Retinal pigment epithelial cell (primary cell): Measurements from ENCODE around the gene PMIS2.
A peak's percentile ranks its signal among the peaks of the same experiment; 100 is the strongest.

Experiments used
- DNase-seq: peaks from one replicate; pipeline ENCODE4 v3.0.0-alpha.2; 2010; ENCODE audit warnings: low read depth
- H3K4me3 ChIP-seq: 2 replicates; pipeline ENCODE4 v1.5.1; 2011; ENCODE audit warnings: mild to moderate bottlenecking, low read length, control low read depth, moderate library complexity
- TF ChIP-seq, protein P1 (sequence below): conservative IDR thresholded peaks from 2 replicates; pipeline ENCODE4 v1.5.1; 2011; ENCODE audit warnings: low read depth, low read length, control low read depth, inconsistent platforms

Gene PMIS2

DNA sequence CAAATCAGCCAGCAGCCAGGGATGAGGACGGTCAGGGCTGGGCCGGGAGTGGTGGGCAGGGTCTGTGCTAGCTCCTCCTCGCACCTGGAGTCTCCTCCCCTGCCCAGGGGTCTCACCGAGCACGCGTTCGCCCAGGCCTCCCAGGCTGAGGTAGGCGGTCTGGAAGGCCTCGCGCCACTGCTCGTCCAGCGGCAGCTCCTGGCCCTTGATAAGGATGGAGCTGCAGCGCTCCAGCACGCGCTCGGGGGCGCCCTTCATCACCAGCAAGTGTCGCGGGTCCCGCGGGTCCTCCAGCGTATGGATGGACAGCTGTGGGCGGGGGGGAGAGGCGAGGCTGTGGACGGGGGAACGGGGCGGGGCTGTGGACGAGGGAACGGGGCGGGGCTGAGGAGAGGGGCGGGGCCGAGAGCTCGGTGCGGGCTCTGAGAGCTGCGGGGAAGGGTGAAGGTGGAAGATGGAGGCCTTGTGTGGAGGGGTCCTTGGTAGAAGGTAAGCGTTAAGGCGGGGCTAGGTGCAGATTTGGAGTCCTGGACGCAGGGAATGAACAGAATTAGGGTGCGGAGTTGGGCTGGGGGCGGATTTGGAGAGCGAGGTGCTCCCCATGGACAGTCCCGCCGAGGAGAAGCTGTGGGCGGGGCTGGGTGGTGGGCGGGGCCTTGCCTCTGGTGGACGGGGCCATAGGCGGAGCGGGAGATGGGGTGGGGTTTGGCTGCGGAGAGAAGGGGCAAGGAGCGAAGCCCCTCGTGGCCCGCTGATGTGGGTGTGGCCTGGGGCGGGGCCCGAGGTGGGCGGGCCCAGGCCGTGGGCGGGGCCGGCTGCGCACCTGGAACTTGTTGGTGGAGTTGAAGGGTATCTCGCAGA, 28.2 kb upstream of the PMIS2 start:
- TF ChIP-seq, protein P1, sequence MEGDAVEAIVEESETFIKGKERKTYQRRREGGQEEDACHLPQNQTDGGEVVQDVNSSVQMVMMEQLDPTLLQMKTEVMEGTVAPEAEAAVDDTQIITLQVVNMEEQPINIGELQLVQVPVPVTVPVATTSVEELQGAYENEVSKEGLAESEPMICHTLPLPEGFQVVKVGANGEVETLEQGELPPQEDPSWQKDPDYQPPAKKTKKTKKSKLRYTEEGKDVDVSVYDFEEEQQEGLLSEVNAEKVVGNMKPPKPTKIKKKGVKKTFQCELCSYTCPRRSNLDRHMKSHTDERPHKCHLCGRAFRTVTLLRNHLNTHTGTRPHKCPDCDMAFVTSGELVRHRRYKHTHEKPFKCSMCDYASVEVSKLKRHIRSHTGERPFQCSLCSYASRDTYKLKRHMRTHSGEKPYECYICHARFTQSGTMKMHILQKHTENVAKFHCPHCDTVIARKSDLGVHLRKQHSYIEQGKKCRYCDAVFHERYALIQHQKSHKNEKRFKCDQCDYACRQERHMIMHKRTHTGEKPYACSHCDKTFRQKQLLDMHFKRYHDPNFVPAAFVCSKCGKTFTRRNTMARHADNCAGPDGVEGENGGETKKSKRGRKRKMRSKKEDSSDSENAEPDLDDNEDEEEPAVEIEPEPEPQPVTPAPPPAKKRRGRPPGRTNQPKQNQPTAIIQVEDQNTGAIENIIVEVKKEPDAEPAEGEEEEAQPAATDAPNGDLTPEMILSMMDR, result no peak
- peak overlapping the region; percentile 60 for H3K4me3 ChIP-seq
- DNase-seq, result no peak

DNA sequence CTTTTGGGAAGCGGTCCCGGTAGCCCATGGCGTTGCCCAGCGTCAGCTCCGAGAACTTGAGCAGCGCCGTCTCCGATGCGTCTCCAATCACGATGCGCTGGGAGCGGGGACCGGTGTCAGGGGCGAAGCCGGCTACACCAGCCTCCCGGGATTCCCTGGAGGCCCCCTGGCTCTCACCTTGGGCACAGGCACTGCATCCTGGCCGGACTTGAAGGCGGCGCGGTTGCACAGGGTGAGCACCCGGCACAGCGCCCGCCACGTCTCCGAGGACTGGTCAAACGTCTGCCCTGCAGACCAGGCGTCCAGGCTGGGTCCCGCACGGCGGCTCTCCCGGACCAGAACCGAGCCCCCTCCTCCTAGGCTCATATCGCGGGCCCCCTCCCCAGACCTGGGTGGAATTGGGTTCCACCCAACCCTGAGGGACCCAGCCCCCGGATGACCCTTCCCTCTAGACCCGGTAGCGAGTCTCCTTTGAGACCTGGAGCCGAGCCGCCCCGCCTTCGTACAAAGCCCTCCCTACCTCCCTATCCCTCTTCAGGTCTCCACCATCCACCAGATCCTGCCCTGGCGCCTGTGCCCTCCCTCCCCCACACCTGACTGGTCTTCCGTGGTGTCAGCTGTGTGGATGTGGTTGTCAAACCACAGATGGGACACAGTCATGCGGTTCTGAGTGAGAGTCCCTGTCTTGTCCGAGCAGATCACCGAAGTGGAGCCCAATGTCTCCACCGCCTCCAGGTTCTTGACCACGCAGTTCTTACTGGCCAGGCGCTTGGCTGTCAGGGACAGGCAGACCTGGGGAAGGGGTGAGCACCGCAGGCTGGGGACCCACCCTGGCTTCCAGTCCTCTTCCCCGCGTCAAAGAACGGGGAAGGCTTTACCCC, 27.3 kb upstream of the PMIS2 start:
- no peak for DNase-seq
- peak overlapping the region; percentile 60 for H3K4me3 ChIP-seq
- TF ChIP-seq, protein P1, result no peak

DNA sequence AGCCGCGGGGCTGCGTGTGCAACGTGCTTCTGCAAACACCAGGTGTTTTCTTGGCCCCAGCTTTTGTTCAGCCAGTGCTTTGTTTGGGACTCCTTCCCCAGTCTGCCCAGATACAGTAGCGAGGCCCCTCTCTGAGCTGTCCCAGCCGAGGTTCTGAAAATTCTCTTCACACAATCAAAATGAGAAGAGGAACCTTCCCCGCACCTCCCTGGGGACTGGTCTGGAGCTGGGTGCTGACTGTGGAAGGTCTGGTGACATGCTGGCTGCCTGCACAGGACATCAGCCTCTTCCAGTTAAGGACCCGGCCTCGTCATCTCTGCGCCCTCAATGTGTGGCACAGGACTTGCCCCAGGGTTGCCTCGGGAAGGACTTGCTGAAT, 26.7 kb upstream of the PMIS2 start:
- no peak for DNase-seq
- no peak overlapping the region for H3K4me3 ChIP-seq
- TF ChIP-seq, protein P1, result no peak

DNA sequence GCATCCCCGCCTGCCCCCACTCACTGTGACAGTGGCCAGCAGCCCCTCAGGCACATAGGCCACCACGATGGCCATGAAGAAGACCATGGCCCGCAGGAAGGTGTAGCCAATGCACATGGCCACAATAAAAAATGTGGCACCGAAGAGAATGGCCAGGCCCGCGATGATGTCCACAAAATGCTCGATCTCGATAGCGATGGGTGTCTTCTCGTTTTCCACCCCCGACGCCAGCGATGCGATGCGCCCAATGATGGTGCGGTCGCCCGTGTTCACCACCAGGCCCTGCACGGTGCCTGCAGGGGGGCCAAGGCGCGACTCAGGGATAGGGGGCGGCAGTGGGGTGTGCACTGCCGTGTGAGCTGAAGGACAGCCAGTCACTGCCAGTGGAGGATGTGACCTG, 26.2 kb upstream of the PMIS2 start:
- no peak overlapping the region for H3K4me3 ChIP-seq
- TF ChIP-seq, protein P1, result no peak
- DNase-seq, result no peak

DNA sequence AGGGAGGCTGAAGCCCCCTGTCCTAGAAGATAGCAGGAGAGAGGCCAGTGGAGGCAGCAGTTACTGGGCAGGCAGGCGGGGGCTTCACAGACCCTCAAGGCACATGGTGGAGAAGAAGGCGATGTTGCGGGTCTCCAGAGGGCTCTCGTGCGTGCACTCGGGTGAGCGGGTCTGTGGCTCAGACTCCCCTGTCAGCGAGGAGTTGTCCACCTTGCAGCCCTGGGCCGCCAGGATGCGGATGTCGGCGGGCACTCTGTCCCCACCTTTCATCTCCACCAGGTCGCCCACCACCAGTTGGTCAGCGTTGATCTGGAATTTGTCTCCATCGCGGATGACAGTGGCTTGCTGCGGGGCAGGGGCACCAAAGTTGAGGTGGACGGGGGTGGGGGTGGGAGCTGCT, 25.7 kb upstream of the PMIS2 start:
- TF ChIP-seq, protein P1, result no peak
- no peak overlapping the region for H3K4me3 ChIP-seq
- no peak for DNase-seq

DNA sequence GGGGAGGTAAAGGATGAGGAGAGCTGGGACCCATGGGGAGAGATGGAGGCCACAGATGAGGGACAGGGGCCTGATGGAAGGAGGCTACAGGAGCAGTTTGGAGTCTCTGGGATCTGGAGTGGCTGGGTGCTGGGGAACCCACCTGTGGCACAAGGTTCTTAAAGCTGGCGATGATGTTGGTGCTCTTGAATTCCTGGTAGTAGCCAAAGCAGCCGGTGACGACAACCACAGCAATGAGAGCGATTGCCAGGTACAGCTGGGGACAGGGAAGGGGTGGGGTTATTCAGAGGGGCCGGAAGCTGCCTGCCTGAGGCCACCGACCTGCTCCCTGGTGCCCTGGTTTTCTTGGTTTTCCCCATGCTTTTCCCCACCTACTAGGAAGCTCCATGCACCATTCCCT, 25.3 kb upstream of the PMIS2 start:
- H3K4me3 ChIP-seq, result no peak overlapping the region
- TF ChIP-seq, protein P1, result no peak
- DNase-seq, result no peak
